Peyer's patch (tissue), 4 donors: ENCODE data around the gene NRK. TPM values are rescaled to one million over a fixed set of nuclear protein-coding genes. Genes with fewer than 3 reads are reported as not detected.

Experiments
- DNase-seq, 3 donors: peaks; one replicate each; pipeline ENCODE4 v3.0.0-alpha.2; 2017 to 2019
- H3K27ac ChIP-seq, 4 donors: fragments of 200-600 bp; sonication (generic); one replicate each; pipeline ENCODE4 v1.5.1; 2016 to 2019
- H3K27me3 ChIP-seq, 2 donors: fragments of 200-600 bp; sonication (generic); one replicate each; pipeline ENCODE4 v1.5.1; 2019
- H3K36me3 ChIP-seq, 3 donors: fragments of 200-600 bp; sonication (generic); one replicate each; pipeline ENCODE4 v1.5.1; 2016 to 2019
- H3K4me1 ChIP-seq, 4 donors: fragments of 200-600 bp; sonication (generic); one replicate each; pipeline ENCODE4 v1.5.1; 2016 to 2019
- H3K4me3 ChIP-seq, 4 donors: fragments of 200-600 bp; sonication (generic); 1 replicate in 3 of 4; 2 replicates in 1 of 4; pipeline ENCODE4 v1.5.1; 2016 to 2019; ENCODE audit warnings: mild to moderate bottlenecking in 1 of 4
- H3K9me3 ChIP-seq, 4 donors: fragments of 200-600 bp; sonication (generic); one replicate each; pipeline ENCODE4 v1.5.1; 2016 to 2019; ENCODE audit warnings: mild to moderate bottlenecking in 1 of 4
- POLR2A ChIP-seq, 2 donors: fragments of 450-650 bp; IDR thresholded peaks; one replicate each; pipeline ENCODE4 v1.5.1; 2017; ENCODE audit warnings: antibody characterized with exemption in 2 of 2, mild to moderate bottlenecking in 2 of 2, moderate library complexity in 2 of 2
- total RNA-seq, 4 donors: library from RNA; depleted of rRNA; stranded (reverse); fragments of >200 nt; gene quantifications; one replicate each; pipeline ENCODE4 v1.1.0, GENCODE V29; 2016
- TF ChIP-seq, protein P1 (sequence below), 6 experiments: fragments of 450-650 bp in 4 of 6; fragments of 200-600 bp in 2 of 6; sonication (generic) in 1 of 6; IDR thresholded peaks; one replicate each; pipeline ENCODE4 v1.5.1; 2017 to 2019; ENCODE audit warnings: antibody characterized with exemption in 6 of 6, mild to moderate bottlenecking in 3 of 6, moderate library complexity in 1 of 6

Gene NRK
- total RNA-seq, 4 donors from 2014 or later: 0.53 to 1.7 TPM; not detected in 2

DNA sequence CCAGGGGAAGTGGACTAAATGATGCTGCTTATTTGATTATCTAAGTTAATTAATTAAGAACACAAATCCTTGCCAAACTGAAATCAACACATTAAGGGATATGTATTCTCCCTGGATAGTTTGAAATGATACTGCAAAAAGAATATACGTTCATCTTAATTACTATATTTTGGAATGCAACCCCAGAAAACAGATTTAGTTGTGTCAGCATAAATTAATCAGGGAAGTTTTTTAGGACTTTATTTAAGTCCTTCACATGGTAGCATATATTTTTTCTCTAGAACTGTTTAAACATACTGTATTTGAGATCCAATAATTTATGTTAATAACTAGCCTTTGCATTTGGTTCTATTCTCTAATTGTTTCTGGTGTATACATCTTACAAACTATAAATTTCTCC lies 52.5 kb downstream of the NRK start:
- Histone ChIP-seq H3K4me3 (no peak overlapping the region), H3K27me3 (no peaks in the 10 kb centered on the region), H3K9me3 (no peaks in the 10 kb centered on the region), H3K36me3 (no peaks in the 10 kb centered on the region), H3K4me1 (no peaks in the 10 kb centered on the region), H3K27ac (no peak overlapping the region)
- TF ChIP-seq, protein P1, sequence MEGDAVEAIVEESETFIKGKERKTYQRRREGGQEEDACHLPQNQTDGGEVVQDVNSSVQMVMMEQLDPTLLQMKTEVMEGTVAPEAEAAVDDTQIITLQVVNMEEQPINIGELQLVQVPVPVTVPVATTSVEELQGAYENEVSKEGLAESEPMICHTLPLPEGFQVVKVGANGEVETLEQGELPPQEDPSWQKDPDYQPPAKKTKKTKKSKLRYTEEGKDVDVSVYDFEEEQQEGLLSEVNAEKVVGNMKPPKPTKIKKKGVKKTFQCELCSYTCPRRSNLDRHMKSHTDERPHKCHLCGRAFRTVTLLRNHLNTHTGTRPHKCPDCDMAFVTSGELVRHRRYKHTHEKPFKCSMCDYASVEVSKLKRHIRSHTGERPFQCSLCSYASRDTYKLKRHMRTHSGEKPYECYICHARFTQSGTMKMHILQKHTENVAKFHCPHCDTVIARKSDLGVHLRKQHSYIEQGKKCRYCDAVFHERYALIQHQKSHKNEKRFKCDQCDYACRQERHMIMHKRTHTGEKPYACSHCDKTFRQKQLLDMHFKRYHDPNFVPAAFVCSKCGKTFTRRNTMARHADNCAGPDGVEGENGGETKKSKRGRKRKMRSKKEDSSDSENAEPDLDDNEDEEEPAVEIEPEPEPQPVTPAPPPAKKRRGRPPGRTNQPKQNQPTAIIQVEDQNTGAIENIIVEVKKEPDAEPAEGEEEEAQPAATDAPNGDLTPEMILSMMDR (IDR thresholded peaks at IDR 0.05): no peak
- TF ChIP-seq POLR2A (IDR thresholded peaks at IDR 0.05): no peak
- no peak for DNase-seq

DNA sequence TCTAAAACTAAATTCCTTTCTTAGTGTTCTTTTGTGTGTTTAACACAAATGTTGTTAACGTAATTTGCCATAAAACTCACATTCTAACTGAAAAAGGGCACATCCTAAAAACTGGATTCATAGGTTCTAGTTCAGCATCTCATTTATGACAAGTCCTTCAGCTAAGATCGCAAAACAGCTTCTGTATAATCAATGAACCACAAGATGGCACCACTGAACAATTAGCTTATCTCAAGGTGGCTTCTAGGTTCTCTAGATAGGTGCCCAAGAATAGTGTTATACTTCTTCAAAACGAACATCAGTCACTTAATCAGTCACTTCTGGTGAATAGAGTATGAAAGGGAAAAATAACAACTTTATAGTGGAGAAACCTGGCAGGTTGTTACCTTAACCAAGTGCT lies 54.3 kb downstream of the NRK start:
- no peaks in the 10 kb centered on the region for H3K36me3 ChIP-seq
- no peak for DNase-seq
- H3K27ac ChIP-seq: no peak overlapping the region
- no peak overlapping the region for H3K4me3 ChIP-seq
- H3K9me3 ChIP-seq: no peaks in the 10 kb centered on the region
- H3K27me3 ChIP-seq: no peaks in the 10 kb centered on the region
- H3K4me1 ChIP-seq: no peaks in the 10 kb centered on the region
- no peak for TF ChIP-seq POLR2A (IDR thresholded peaks at IDR 0.05)
- TF ChIP-seq, protein P1 (IDR thresholded peaks at IDR 0.05): peak in 3 of 6 experiments; percentile 17 to 47 (median 38)

DNA sequence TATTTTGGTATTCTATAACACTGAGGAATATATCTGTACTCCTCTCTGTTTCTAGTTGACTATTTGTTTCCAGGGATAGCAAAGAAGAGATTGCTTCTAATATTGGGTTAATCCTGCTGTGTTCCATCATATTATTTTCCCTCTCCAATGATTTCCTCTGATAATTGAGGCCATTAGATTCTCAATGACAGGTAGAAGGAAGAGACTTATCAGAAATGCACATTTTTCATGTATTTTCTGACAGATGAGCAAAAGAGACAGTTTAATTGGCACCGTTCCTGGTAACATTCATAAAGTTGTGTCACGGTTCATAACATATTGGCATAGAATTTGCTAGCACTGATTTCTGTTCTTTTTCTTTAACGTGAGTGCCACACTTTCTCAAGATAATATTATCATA lies 58.2 kb downstream of the NRK start:
- no peaks in the 10 kb centered on the region for H3K36me3 ChIP-seq
- no peaks in the 10 kb centered on the region for H3K27me3 ChIP-seq
- DNase-seq: no peak
- no peaks in the 10 kb centered on the region for H3K9me3 ChIP-seq
- H3K4me3 ChIP-seq: no peak overlapping the region
- TF ChIP-seq, protein P1 (IDR thresholded peaks at IDR 0.05): no peak
- no peak for TF ChIP-seq POLR2A (IDR thresholded peaks at IDR 0.05)
- no peaks in the 10 kb centered on the region for H3K4me1 ChIP-seq
- no peak overlapping the region for H3K27ac ChIP-seq

DNA sequence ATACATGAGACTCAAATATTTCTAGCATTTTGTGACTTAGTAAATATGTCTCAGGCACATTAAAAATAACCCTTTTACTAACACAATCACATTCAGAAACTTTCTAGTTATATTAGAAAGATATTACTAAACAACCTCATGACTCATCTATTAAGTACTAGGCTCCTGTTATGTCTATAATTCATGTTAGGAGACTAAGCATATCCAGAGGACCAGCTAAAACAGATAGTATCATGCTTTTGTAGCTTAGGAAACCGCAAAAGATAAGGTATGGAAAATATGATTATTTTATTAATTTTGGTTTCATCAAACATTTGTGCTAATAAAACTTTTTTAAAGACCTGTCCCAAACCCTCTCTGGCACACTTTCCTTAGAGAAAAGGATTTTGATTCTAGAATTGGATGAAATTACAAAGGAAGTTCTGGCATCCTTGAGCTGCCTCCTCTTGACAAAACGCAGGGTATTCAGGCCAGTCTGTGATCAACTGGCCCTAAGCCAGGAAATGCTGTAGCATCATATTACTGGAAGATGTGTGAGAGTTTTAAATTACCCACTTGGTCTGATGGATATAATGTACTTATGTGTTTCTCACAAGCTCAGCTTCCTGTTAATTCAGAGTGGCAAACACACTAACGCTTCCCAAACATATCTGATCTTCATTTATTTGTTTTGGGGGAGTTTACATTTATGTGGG lies 60.4 kb downstream of the NRK start:
- H3K27ac ChIP-seq: no peak overlapping the region
- no peaks in the 10 kb centered on the region for H3K36me3 ChIP-seq

DNA sequence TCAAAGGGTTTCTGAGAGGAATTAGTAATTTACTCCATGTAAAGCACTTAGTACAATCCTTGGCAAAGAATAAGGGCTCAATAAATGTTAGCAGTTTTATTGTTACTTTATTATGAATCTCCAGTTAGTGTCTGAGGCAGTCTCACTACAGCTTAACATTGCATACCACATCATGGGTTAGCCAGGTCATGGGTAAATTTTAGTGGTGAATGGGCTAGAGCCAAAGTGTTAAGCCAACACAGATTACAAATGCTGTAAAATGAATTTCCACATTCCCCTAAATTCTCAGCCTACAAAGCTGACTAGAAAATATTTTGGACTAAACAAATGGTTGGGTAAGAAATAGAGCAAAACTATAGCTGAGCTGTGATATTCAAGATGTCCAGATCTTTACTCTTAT lies 72.4 kb downstream of the NRK start:
- no peak for DNase-seq
- H3K27me3 ChIP-seq: no peaks in the 10 kb centered on the region
- H3K36me3 ChIP-seq: no peaks in the 10 kb centered on the region
- H3K4me1 ChIP-seq: no peaks in the 10 kb centered on the region
- H3K9me3 ChIP-seq: no peaks in the 10 kb centered on the region
- no peak for TF ChIP-seq POLR2A (IDR thresholded peaks at IDR 0.05)
- TF ChIP-seq, protein P1 (IDR thresholded peaks at IDR 0.05): no peak
- H3K27ac ChIP-seq: no peak overlapping the region
- H3K4me3 ChIP-seq: no peak overlapping the region

More for the DNA sequence above, 60.4 kb downstream of the NRK start:
- Histone ChIP-seq H3K27me3 (no peaks in the 10 kb centered on the region), H3K4me1 (no peaks in the 10 kb centered on the region), H3K9me3 (no peaks in the 10 kb centered on the region), H3K4me3 (no peak overlapping the region)
- DNase-seq: no peak
- no peak for TF ChIP-seq POLR2A (IDR thresholded peaks at IDR 0.05)
- TF ChIP-seq, protein P1 (IDR thresholded peaks at IDR 0.05): no peak
